DOHH2 (cell line): ENCODE results near the gene MYO7B.

Source experiments
- CTCF ChIP-seq: fragments of 200-600 bp; sonication (generic); IDR thresholded peaks from one replicate; pipeline ENCODE4 v1.5.1; 2014; ENCODE audit warnings: antibody characterized with exemption, mild to moderate bottlenecking, low read depth, low read length; ENCODE audit not compliant: poor library complexity, severe bottlenecking
- EZH2phosphoT487 ChIP-seq: fragments of 200-600 bp; sonication (generic); IDR thresholded peaks from 2 replicates; pipeline ENCODE4 v1.6.1; 2017; ENCODE audit warnings: borderline replicate concordance, mild to moderate bottlenecking, antibody characterized with exemption, low read length, moderate library complexity, mixed read lengths

GRCh38 chr2:127629637-127630036 is 94.2 kb downstream of the MYO7B start:
- TF ChIP-seq CTCF: no peak
- TF ChIP-seq EZH2phosphoT487: no peak
